Caco-2 (cell line): ENCODE measurements around the gene C17orf78. TPM values are rescaled to one million over a fixed set of nuclear protein-coding genes. Genes with fewer than 3 reads are reported as not detected.
A peak's percentile ranks its signal among the peaks of the same experiment; 100 is the strongest.
"Not testable (repeated sequence)": the region's sequence is repeated elsewhere in the genome, so short reads cannot be mapped to it uniquely, and the experiment has no call there.

Experiments used
- BruUV-seq: library from RNA; stranded (reverse); fragments of 400-500 nt; replicated peaks from 2 replicates; lab custom pipeline; 2021; lab: Mats Ljungman, UMichigan
- CTCF ChIA-PET: fragments of 300-600 bp; sonication (Branson Sonifier 250); formaldehyde crosslinking; loops from one replicate; lab custom pipeline; 2022; ENCODE audit warnings: antibody characterized with exemption; lab: Charles Lee
- POLR2A ChIA-PET: fragments of 300-600 bp; sonication (Branson Sonifier 250); formaldehyde crosslinking; loops from one replicate; lab custom pipeline; 2022; ENCODE audit warnings: antibody characterized with exemption; lab: Charles Lee
- DNase-seq, 2 experiments: peaks; one replicate each; pipeline versions ENCODE4 v3.0.0 to v3.0.0-alpha.2; 2020 to 2022
- H3K27me3 ChIP-seq: replicated peaks from 2 replicates; pipeline ENCODE4 v1.6.0; 2011; ENCODE audit warnings: low read length; ENCODE audit not compliant: control insufficient read depth, insufficient read depth
- H3K36me3 ChIP-seq: 2 replicates; pipeline ENCODE4 v1.5.1; 2011; ENCODE audit warnings: low read length; ENCODE audit not compliant: control insufficient read depth, insufficient read depth
- H3K4me1 ChIP-seq: fragments of 250-450 bp; sonication (Bioruptor Pico); 2 replicates; pipeline ENCODE4 v1.5.1; 2020; ENCODE audit warnings: mild to moderate bottlenecking
- H3K4me3 ChIP-seq: 2 replicates; pipeline ENCODE4 v1.5.1; 2011; ENCODE audit warnings: low read depth, mild to moderate bottlenecking, control low read depth, low read length
- H3K9me3 ChIP-seq: fragments of 250-450 bp; sonication (Bioruptor Pico); 2 replicates; pipeline ENCODE4 v1.5.1; 2020; ENCODE audit warnings: mild to moderate bottlenecking, moderate library complexity
- H3K27ac Mint-ChIP-seq: one replicate; pipeline ENCODE4 v1.8.0; 2022; ENCODE audit warnings: mixed read lengths; ENCODE audit not compliant: unreplicated experiment
- H3K27me3 Mint-ChIP-seq: one replicate; pipeline ENCODE4 v1.8.0; 2022; ENCODE audit warnings: mixed read lengths; ENCODE audit not compliant: insufficient read depth, unreplicated experiment
- H3K36me3 Mint-ChIP-seq: one replicate; pipeline ENCODE4 v1.8.0; 2022; ENCODE audit warnings: mild to moderate bottlenecking, mixed read lengths; ENCODE audit not compliant: insufficient read depth, unreplicated experiment
- H3K4me1 Mint-ChIP-seq: one replicate; pipeline ENCODE4 v1.8.0; 2022; ENCODE audit warnings: low read depth, mixed read lengths; ENCODE audit not compliant: unreplicated experiment
- H3K4me3 Mint-ChIP-seq: one replicate; pipeline ENCODE4 v1.8.0; 2022; ENCODE audit warnings: mild to moderate bottlenecking, moderate library complexity, mixed read lengths; ENCODE audit not compliant: unreplicated experiment
- H3K9me3 Mint-ChIP-seq: one replicate; pipeline ENCODE4 v1.8.0; 2022; ENCODE audit warnings: mixed read lengths; ENCODE audit not compliant: unreplicated experiment
- intact Hi-C: fragments of 100-400 bp; cut with micrococcal nuclease; formaldehyde crosslinking; loops from one replicate; pipeline ENCODE4 v1.10.0; 2022; ENCODE audit not compliant: unreplicated experiment
- total RNA-seq: library from RNA; stranded (reverse); gene quantifications from 2 replicates; pipeline ENCODE4 v1.2.3, GENCODE V29; 2022
- TF ChIP-seq, protein P1 (sequence below), 2 experiments: fragments of 200-600 bp in 1 of 2; IDR thresholded peaks; 1 replicate in 1 of 2; 2 replicates in 1 of 2; pipeline versions ENCODE4 v1.5.1 to v1.8.0; 2011 to 2022; ENCODE audit warnings: antibody characterized with exemption in 1 of 2, control low read depth in 1 of 2, inconsistent platforms in 1 of 2, low read depth in 1 of 2, low read length in 1 of 2, mild to moderate bottlenecking in 1 of 2, moderate library complexity in 1 of 2; ENCODE audit not compliant: insufficient read depth in 1 of 2, severe bottlenecking in 1 of 2, unreplicated experiment in 1 of 2

Gene C17orf78
- total RNA-seq, 1 experiment from 2014 or later: not detected

DNA sequence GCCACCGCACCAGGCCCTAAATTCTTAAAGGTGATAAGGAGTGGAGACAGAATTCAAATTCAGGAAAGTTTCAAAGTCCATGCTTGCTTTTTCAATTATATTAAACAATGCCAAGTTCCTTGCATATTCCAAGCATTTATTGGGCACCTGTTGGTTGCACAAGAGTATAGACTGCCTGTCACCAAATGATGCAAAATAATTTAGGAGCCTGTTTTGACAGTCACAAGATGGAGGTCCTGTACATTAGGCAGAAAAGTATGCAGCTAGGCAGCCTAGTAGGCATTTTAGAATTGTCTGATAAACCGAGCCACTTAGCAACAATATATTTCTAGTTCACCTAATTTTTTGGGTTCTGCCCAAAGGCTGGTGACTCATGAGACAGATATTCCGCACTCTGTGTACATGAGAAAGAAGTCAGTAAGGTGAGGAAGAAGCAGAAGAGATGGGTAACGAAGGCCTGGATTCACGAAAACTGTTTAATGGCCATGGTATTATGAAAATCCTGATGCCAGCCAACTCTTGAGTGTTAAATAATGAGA lies 23.5 kb downstream of the C17orf78 start:
- peak in 1 of 2 experiments; percentile 32 for DNase-seq
- H3K4me3 Mint-ChIP-seq: no peak overlapping the region
- intact Hi-C loops: no loop called here
- BruUV-seq: no TSS peak
- no peaks in the 10 kb centered on the region for H3K9me3 Mint-ChIP-seq
- TF ChIP-seq, protein P1, sequence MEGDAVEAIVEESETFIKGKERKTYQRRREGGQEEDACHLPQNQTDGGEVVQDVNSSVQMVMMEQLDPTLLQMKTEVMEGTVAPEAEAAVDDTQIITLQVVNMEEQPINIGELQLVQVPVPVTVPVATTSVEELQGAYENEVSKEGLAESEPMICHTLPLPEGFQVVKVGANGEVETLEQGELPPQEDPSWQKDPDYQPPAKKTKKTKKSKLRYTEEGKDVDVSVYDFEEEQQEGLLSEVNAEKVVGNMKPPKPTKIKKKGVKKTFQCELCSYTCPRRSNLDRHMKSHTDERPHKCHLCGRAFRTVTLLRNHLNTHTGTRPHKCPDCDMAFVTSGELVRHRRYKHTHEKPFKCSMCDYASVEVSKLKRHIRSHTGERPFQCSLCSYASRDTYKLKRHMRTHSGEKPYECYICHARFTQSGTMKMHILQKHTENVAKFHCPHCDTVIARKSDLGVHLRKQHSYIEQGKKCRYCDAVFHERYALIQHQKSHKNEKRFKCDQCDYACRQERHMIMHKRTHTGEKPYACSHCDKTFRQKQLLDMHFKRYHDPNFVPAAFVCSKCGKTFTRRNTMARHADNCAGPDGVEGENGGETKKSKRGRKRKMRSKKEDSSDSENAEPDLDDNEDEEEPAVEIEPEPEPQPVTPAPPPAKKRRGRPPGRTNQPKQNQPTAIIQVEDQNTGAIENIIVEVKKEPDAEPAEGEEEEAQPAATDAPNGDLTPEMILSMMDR (IDR thresholded peaks at IDR 0.05; ENCODE audit: insufficient read depth in 1 of 2, low read depth in 1 of 2, low read length in 1 of 2, severe bottlenecking in 1 of 2, unreplicated experiment in 1 of 2): no peak
- H3K36me3 Mint-ChIP-seq: peaks cover 5% of the 10 kb centered on the region
- Histone ChIP-seq H3K27me3 (no peaks in the 10 kb centered on the region), H3K36me3 (no peaks in the 10 kb centered on the region; the same call in 1 of the 2 replicates), H3K4me3 (no peak overlapping the region), H3K9me3 (no peaks in the 10 kb centered on the region), H3K4me1 (peaks cover 12% of the 10 kb centered on the region; the same call in 1 of the 2 replicates)
- H3K27ac Mint-ChIP-seq: no peak overlapping the region
- CTCF ChIA-PET: no interaction called here
- peaks cover 19% of the 10 kb centered on the region for H3K4me1 Mint-ChIP-seq
- H3K27me3 Mint-ChIP-seq: no peaks in the 10 kb centered on the region
- POLR2A ChIA-PET: no interaction called here

DNA sequence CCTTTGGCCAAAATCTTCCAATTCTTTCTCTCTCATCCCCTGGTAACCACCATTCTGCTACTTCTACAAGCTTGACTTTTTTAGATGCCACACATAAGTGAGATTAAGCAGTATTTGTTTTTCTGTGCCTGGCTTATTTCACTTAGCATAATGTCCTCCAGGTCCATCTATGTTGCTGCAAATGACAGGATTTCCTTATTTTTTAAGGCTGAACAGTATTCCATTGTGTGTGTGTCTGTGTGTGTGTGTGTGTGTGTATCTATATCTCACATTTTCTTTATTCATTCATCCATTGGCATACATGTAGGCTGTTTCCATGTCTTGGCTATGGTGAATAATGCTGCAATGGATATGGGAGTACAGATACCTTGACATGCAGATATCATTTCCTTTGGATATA lies 24.7 kb downstream of the C17orf78 start:
- H3K4me1 ChIP-seq: peaks cover 20% of the 10 kb centered on the region
- intact Hi-C loops: no loop called here
- no peak overlapping the region for H3K4me3 ChIP-seq
- H3K27me3 ChIP-seq: no peaks in the 10 kb centered on the region
- H3K4me3 Mint-ChIP-seq: no peak overlapping the region
- TF ChIP-seq, protein P1 (IDR thresholded peaks at IDR 0.05; ENCODE audit: insufficient read depth in 1 of 2, low read depth in 1 of 2, low read length in 1 of 2, severe bottlenecking in 1 of 2, unreplicated experiment in 1 of 2): no peak
- H3K36me3 ChIP-seq: no peaks in the 10 kb centered on the region; the same call in 1 of the 2 replicates
- BruUV-seq: no TSS peak
- no peaks in the 10 kb centered on the region for H3K27me3 Mint-ChIP-seq
- H3K4me1 Mint-ChIP-seq: peaks cover 29% of the 10 kb centered on the region
- ChIA-PET CTCF (interaction anchor here (1.1 kb wide), 1 partner anchor 14 kb away, joined by 3 read pairs; no protein-coding TSS in a partner anchor), POLR2A (interaction anchor here (0.5 kb wide), 1 partner anchor 27 kb away, joined by 3 read pairs; no protein-coding TSS in a partner anchor)
- H3K9me3 Mint-ChIP-seq: no peaks in the 10 kb centered on the region
- H3K9me3 ChIP-seq: no peaks in the 10 kb centered on the region
- no peak for DNase-seq
- H3K27ac Mint-ChIP-seq: no peak overlapping the region
- peaks cover 11% of the 10 kb centered on the region for H3K36me3 Mint-ChIP-seq

DNA sequence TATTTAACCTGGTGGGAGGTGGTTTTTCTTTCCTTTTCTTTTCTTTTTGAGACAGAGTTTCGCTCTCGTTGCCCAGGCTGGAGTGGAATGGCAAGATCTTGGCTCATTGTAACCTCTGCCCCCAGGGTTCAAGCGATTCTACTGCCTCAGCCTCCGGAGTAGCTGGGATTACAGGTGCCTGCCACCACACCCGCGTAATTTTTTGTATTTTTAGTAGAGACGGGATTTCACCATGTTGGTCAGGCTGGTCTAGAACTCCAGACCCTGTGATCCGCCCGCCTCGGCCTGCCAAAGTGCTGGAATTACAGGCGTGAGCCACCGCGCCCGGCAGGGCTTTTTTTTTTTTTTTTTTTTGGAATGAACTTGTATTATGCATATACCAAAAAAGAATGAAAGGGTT lies 29.7 kb downstream of the C17orf78 start:
- Mint-ChIP-seq H3K4me1 (peaks cover 12% of the 10 kb centered on the region), H3K27ac (peak overlapping the region; percentile 87), H3K36me3 (peaks cover 41% of the 10 kb centered on the region), H3K4me3 (peak overlapping the region; percentile 93)
- H3K27me3 Mint-ChIP-seq, H3K9me3 Mint-ChIP-seq, H3K27me3 ChIP-seq, H3K9me3 ChIP-seq, DNase-seq, H3K36me3 ChIP-seq, BruUV-seq, intact Hi-C loops: not testable (repeated sequence)
- Histone ChIP-seq H3K4me1 (peaks cover 14% of the 10 kb centered on the region; the same call in 1 of the 2 replicates), H3K4me3 (peak overlapping the region; percentile 99)
- POLR2A ChIA-PET: interaction anchor here (1.1 kb wide), 1 partner anchor 47 kb away, joined by 3 read pairs; no protein-coding TSS in a partner anchor
- CTCF ChIA-PET: interaction anchor here (1.9 kb wide), 1 partner anchor 32 kb away, joined by 6 read pairs; no protein-coding TSS in a partner anchor
